ENCODE measurements around the gene IGFLR1. TPM values are rescaled to one million over a fixed set of nuclear protein-coding genes. Genes with fewer than 3 reads are reported as not detected.

IGFLR1 gene
- total and polyA plus RNA-seq, 9 of the 15 experiments (the other 6 are each of a cell fraction or from before 2014, with no cell fraction given), result 1.0 to 14.3 (median 4.6) TPM

DNA sequence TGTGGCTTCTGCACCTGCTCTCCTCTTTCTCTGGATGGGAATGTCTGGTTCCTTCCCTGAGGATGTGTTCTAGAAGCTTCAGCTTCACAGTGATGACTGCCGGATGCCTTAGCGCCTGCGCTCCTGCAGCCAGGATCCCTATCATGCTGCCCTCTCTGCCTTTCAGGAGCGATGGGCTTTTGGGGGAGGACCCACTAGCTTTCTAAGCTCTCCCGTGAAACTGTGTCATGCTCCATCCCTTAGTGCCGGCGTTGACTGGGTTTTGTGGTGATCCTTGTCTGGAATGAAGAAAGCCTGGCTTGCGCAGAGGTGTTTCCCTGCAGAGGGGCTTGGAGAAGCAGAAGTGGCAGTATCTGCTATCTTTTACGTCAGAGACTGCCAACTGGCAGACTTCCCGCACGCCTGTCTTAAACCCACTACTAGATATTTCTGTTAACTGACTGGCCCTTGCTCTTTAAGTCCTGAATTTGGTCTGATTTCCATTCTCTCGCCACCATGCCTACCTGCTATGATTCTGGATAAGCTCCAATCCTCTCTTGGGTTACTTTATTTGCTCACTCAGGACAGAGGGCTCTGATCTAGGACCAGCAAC is 28.3 kb downstream of the IGFLR1 start:
- CTCF ChIA-PET (ENCODE audit: low intra/inter-chr PET ratio), result interaction anchor here (1.0 to 1.1 kb wide), 2 partner anchors 9 to 106 kb away, joined by 3 to 6 read pairs; no protein-coding TSS in a partner anchor
- POLR2A ChIA-PET, result interaction anchor here (0.9 to 1.1 kb wide), 4 partner anchors 8 to 29 kb away, joined by 3 to 5 read pairs (median 4); no protein-coding TSS in a partner anchor
- intact Hi-C loops (cut with micrococcal nuclease) (no loop called here), in situ Hi-C loops (cut with MboI) (no loop called here)
- no peaks in the 10 kb centered on the region for H3K9me1 ChIP-seq (ENCODE audit: control insufficient read depth, insufficient read depth, low read length)
- DNase-seq (ENCODE audit: extremely low read depth in 1 of 4, low spot score in 3 of 4) (no peak), ATAC-seq (no peak), FAIRE-seq (no peak)
- no peak overlapping the region for H2AFZ ChIP-seq (ENCODE audit: low read depth, low read length)
- 17% methylated on average over 12 of the region's 12 CpGs for WGBS (ENCODE audit: insufficient coverage, low coverage, missing lambda C conversion rate)
- peak overlapping the region in 1 of 2 experiments; percentile 45; a peak in 2 of 4 replicates for H3K9ac ChIP-seq (ENCODE audit: insufficient read depth in 1 of 2, low read depth in 2 of 2, low read length in 2 of 2)
- no peak overlapping the region for H3K4me3 ChIP-seq
- no peak overlapping the region for H3K27ac ChIP-seq (ENCODE audit: extremely low read depth, low read depth, low read length)
- H3K4me2 ChIP-seq (ENCODE audit: insufficient read depth, low read length), result no peak overlapping the region
- H3K36me3 ChIP-seq (ENCODE audit: control insufficient read depth, insufficient read depth, low read length), result no peaks in the 10 kb centered on the region
- peaks cover 10% of the 10 kb centered on the region for H3K79me2 ChIP-seq (ENCODE audit: control insufficient read depth, insufficient read depth, low read length)
- no peaks in the 10 kb centered on the region for H3K9me3 ChIP-seq (replicated peaks; ENCODE audit: control insufficient read depth, insufficient read depth, low read depth, low read length)
- peak; percentile 19 to 48; a peak in 2 of 4 replicates for TF ChIP-seq NRF1 (conservative IDR thresholded peaks at IDR 0.05 in 1 of 2, IDR thresholded peaks at IDR 0.05 in 1 of 2)
- TF ChIP-seq, protein P1, sequence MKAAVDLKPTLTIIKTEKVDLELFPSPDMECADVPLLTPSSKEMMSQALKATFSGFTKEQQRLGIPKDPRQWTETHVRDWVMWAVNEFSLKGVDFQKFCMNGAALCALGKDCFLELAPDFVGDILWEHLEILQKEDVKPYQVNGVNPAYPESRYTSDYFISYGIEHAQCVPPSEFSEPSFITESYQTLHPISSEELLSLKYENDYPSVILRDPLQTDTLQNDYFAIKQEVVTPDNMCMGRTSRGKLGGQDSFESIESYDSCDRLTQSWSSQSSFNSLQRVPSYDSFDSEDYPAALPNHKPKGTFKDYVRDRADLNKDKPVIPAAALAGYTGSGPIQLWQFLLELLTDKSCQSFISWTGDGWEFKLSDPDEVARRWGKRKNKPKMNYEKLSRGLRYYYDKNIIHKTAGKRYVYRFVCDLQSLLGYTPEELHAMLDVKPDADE (conservative IDR thresholded peaks at IDR 0.05; ENCODE audit: control insufficient read depth, low read depth, low read length), result no peak
- no TSS peak for BruUV-seq (replicated peaks)
- H3K4me1 ChIP-seq (replicated peaks in 1 of 2; ENCODE audit: control insufficient read depth in 2 of 2, insufficient read depth in 2 of 2, low read length in 2 of 2), result peaks cover 10 to 44% of the 10 kb centered on the region in 2 experiments
- H3K27me3 ChIP-seq (ENCODE audit: control insufficient read depth in 2 of 2, insufficient read depth in 2 of 2, low read length in 2 of 2), result peaks cover 15 to 53% of the 10 kb centered on the region in 2 experiments
- H4K20me1 ChIP-seq (replicated peaks; ENCODE audit: control insufficient read depth, insufficient read depth, low read length), result 0 out of 2 replicates have a peak, but pooled peaks cover 6% of the 10 kb centered on the region

DNA sequence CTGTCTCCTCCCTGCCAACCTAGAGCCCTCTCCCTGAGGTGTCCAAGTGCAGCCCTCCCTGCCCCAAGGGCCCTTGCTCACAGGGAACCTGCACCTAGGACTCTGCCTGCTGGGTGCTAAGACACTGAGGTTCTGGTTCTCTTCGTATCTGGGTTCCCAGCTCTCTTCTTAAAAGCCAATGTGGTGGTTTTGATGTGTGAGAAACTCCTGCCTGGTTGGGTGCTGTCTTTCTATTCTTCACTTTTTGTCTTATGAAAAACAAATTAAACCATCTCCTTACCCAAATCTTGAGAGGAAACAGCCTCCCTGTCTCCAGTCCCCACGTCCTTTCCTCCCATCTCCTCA is 28.8 kb downstream of the IGFLR1 start:
- no peak overlapping the region for H3K4me3 ChIP-seq
- H3K9ac ChIP-seq (ENCODE audit: insufficient read depth in 1 of 2, low read depth in 2 of 2, low read length in 2 of 2), result no peak overlapping the region

More for the DNA sequence above, 28.8 kb downstream of the IGFLR1 start:
- H3K27ac ChIP-seq (ENCODE audit: extremely low read depth, low read depth, low read length), result no peak overlapping the region
- in situ Hi-C loops (cut with MboI) (no loop called here), intact Hi-C loops (cut with micrococcal nuclease) (no loop called here)
- H3K79me2 ChIP-seq (ENCODE audit: control insufficient read depth, insufficient read depth, low read length), result peaks cover 5% of the 10 kb centered on the region
- no peaks in the 10 kb centered on the region for H3K9me3 ChIP-seq (replicated peaks; ENCODE audit: control insufficient read depth, insufficient read depth, low read depth, low read length)
- H3K4me2 ChIP-seq (ENCODE audit: insufficient read depth, low read length), result no peak overlapping the region
- H4K20me1 ChIP-seq (replicated peaks; ENCODE audit: control insufficient read depth, insufficient read depth, low read length), result 0 out of 2 replicates have a peak, but pooled peaks cover 2% of the 10 kb centered on the region
- no peaks in the 10 kb centered on the region for H3K36me3 ChIP-seq (ENCODE audit: control insufficient read depth, insufficient read depth, low read length)
- FAIRE-seq (no peak), DNase-seq (ENCODE audit: extremely low read depth in 1 of 4, low spot score in 3 of 4) (no peak), ATAC-seq (no peak)
- BruUV-seq (replicated peaks), result no TSS peak
- peaks cover 8 to 39% of the 10 kb centered on the region in 2 experiments for H3K4me1 ChIP-seq (replicated peaks in 1 of 2; ENCODE audit: control insufficient read depth in 2 of 2, insufficient read depth in 2 of 2, low read length in 2 of 2)
- WGBS (ENCODE audit: insufficient coverage, low coverage, missing lambda C conversion rate), result 10% methylated on average over 2 of the region's 2 CpGs
- H3K9me1 ChIP-seq (ENCODE audit: control insufficient read depth, insufficient read depth, low read length), result no peaks in the 10 kb centered on the region
- ChIA-PET CTCF (ENCODE audit: low intra/inter-chr PET ratio) (interaction anchor here (1.0 kb wide), 1 partner anchor 9 kb away, joined by 3 read pairs; no protein-coding TSS in a partner anchor), POLR2A (interaction anchor here (1.1 kb wide), 1 partner anchor 29 kb away, joined by 3 read pairs; no protein-coding TSS in a partner anchor)
- no peak overlapping the region for H2AFZ ChIP-seq (ENCODE audit: low read depth, low read length)
- TF ChIP-seq ZNF316 (IDR thresholded peaks at IDR 0.05), result no peak
- TF ChIP-seq NFXL1 (CRISPR knock-in tag; IDR thresholded peaks at IDR 0.05), result no peak
- TF ChIP-seq MAFK (IDR thresholded peaks at IDR 0.05; ENCODE audit: low read length), result no peak
- no peak for TF ChIP-seq ZNF507 (tag; conservative IDR thresholded peaks at IDR 0.05)
- no peak for TF ChIP-seq U2AF1 (optimal IDR thresholded peaks at IDR 0.05; ENCODE audit: low read depth, low read length)
- no peak for TF ChIP-seq BDP1 (IDR thresholded peaks at IDR 0.05; ENCODE audit: insufficient read depth, insufficient read length)
- no peak for TF ChIP-seq KDM2B (CRISPR knock-in tag; IDR thresholded peaks at IDR 0.05)
- TF ChIP-seq ZNF644 (tag; IDR thresholded peaks at IDR 0.05; ENCODE audit: low read depth), result no peak
- no peak for TF ChIP-seq PHF21A (IDR thresholded peaks at IDR 0.05; ENCODE audit: borderline replicate concordance, low read depth)
- TF ChIP-seq MYBL2 (IDR thresholded peaks at IDR 0.05; ENCODE audit: low read depth), result no peak
- TF ChIP-seq MYBL2 (CRISPR knock-in tag; IDR thresholded peaks at IDR 0.05; ENCODE audit: borderline replicate concordance), result no peak
- no peak for TF ChIP-seq PCBP1 (IDR thresholded peaks at IDR 0.05; ENCODE audit: low read depth, low read length, poor library complexity, severe bottlenecking)
- no peak for TF ChIP-seq ZNF354B (CRISPR knock-in tag; IDR thresholded peaks at IDR 0.05)
- peaks cover 16 to 56% of the 10 kb centered on the region in 2 experiments for H3K27me3 ChIP-seq (ENCODE audit: control insufficient read depth in 2 of 2, insufficient read depth in 2 of 2, low read length in 2 of 2)
